K562 (cell line): Measurements from ENCODE around the gene ARAP1. TPM values are rescaled to one million over a fixed set of nuclear protein-coding genes. Genes with fewer than 3 reads are reported as not detected.

Source experiments
- ATAC-seq: fragments of 200-7000 bp; cut with Tn5 transposase; 3 replicates; pipeline ENCODE4 v1.9.1; 2020; ENCODE audit warnings: moderate library complexity
- BruUV-seq: library from RNA; stranded (reverse); fragments of 400-500 nt; replicated peaks from 2 replicates; lab custom pipeline; 2021; lab: Mats Ljungman, UMichigan
- CTCF ChIA-PET: fragments of 300-600 bp; formaldehyde crosslinking; extraction: SDS; loops from one replicate; lab custom pipeline; 2021; ENCODE audit warnings: low intra/inter-chr PET ratio; lab: Yijun Ruan, JAX
- POLR2A ChIA-PET: fragments of 300-600, 350-650 bp; sonication (Branson Sonifier 250); formaldehyde crosslinking; extraction: SDS; loops from one replicate; lab custom pipeline; 2021; ENCODE audit warnings: antibody characterized with exemption, inconsistent platforms; lab: Yijun Ruan, JAX
- DNase-seq, 4 experiments: peaks; one replicate each; pipeline versions ENCODE4 v3.0.0 to v3.0.0-alpha.2; 2011 to 2018; ENCODE audit warnings: low spot score in 3 of 4, mixed read lengths in 3 of 4; ENCODE audit errors: extremely low read depth in 1 of 4
- FAIRE-seq: peaks from 2 replicates; lab custom pipeline; 2011; peaks lifted over from hg19 to GRCh38; lab: Jason Lieb, UNC
- H2AFZ ChIP-seq: 2 replicates; pipeline ENCODE4 v1.6.0; 2011; ENCODE audit warnings: low read depth, low read length, control low read depth, inconsistent platforms
- H3K27ac ChIP-seq: fragments of 200-600 bp; 3 replicates; pipeline ENCODE4 v1.8.0; 2011; ENCODE audit warnings: low read depth, mild to moderate bottlenecking, control low read depth, inconsistent platforms, low read length, moderate library complexity, mixed read lengths; ENCODE audit errors: extremely low read depth
- H3K27me3 ChIP-seq, 2 experiments: fragments of 300-600 bp in 1 of 2; 2 replicates in 1 of 2; 3 replicates in 1 of 2; pipeline versions ENCODE4 v1.6.0 to v1.8.0; 2011; ENCODE audit warnings: inconsistent platforms in 2 of 2, low read length in 2 of 2, mild to moderate bottlenecking in 1 of 2, mixed read lengths in 1 of 2, moderate library complexity in 1 of 2; ENCODE audit not compliant: control insufficient read depth in 2 of 2, insufficient read depth in 2 of 2
- H3K36me3 ChIP-seq: fragments of 300-600 bp; 3 replicates; pipeline ENCODE4 v1.8.0; 2011; ENCODE audit warnings: mild to moderate bottlenecking, low read length, inconsistent platforms; ENCODE audit not compliant: control insufficient read depth, insufficient read depth
- H3K4me1 ChIP-seq, 2 experiments: fragments of 200-600 bp in 1 of 2; replicated peaks in 1 of 2; 2 replicates in 1 of 2; 3 replicates in 1 of 2; pipeline versions ENCODE4 v1.5.1 to v1.8.0; 2011; ENCODE audit warnings: inconsistent platforms in 2 of 2, low read length in 2 of 2, mild to moderate bottlenecking in 1 of 2, mixed read lengths in 1 of 2, moderate library complexity in 1 of 2; ENCODE audit not compliant: control insufficient read depth in 2 of 2, insufficient read depth in 2 of 2
- H3K4me2 ChIP-seq: 2 replicates; pipeline ENCODE4 v1.6.1; 2011; ENCODE audit warnings: low read length, control low read depth, inconsistent platforms, mixed read lengths; ENCODE audit not compliant: insufficient read depth
- H3K4me3 ChIP-seq: fragments of 200-600 bp; sonication (generic), shearing (Covaris generic); 2 replicates; pipeline ENCODE4 v1.5.1; 2016; ENCODE audit warnings: control low read depth, inconsistent platforms
- H3K79me2 ChIP-seq: fragments of 200-600 bp; 3 replicates; pipeline ENCODE4 v1.8.0; 2011; ENCODE audit warnings: low read length, inconsistent platforms; ENCODE audit not compliant: control insufficient read depth, insufficient read depth
- H3K9ac ChIP-seq, 2 experiments: 2 replicates each; pipeline versions ENCODE4 v1.6.0 to v1.6.1; 2011; ENCODE audit warnings: low read depth in 2 of 2, low read length in 2 of 2, control low read depth in 1 of 2, inconsistent platforms in 1 of 2, mild to moderate bottlenecking in 1 of 2, mixed read lengths in 1 of 2; ENCODE audit not compliant: insufficient read depth in 1 of 2
- H3K9me1 ChIP-seq: one replicate; pipeline ENCODE4 v1.6.0; 2011; ENCODE audit warnings: inconsistent platforms, mild to moderate bottlenecking, low read length, moderate library complexity; ENCODE audit not compliant: control insufficient read depth, insufficient read depth
- H3K9me3 ChIP-seq: replicated peaks from 2 replicates; pipeline ENCODE4 v1.5.1; 2011; ENCODE audit warnings: low read depth, low read length, inconsistent platforms; ENCODE audit not compliant: control insufficient read depth, insufficient read depth
- H4K20me1 ChIP-seq: replicated peaks from 2 replicates; pipeline ENCODE4 v1.6.1; 2011; ENCODE audit warnings: low read length, inconsistent platforms, mixed read lengths; ENCODE audit not compliant: control insufficient read depth, insufficient read depth
- ATF1 ChIP-seq, 2 experiments: fragments of 450-650 bp in 1 of 2; IDR thresholded peaks; 2 replicates each; pipeline ENCODE4 v1.6.1; 2016; ENCODE audit warnings: missing compliant biosample characterization in 1 of 2, missing genetic modification characterization in 1 of 2
- NEUROD1 ChIP-seq: fragments of 150-350 bp; IDR thresholded peaks from 2 replicates; pipeline ENCODE4 v1.6.1; 2014; ENCODE audit warnings: borderline replicate concordance, low read length, low read depth; ENCODE audit not compliant: partially characterized antibody
- RBM25 ChIP-seq: fragments of 200-400 bp; formaldehyde crosslinking; IDR thresholded peaks from 2 replicates; pipeline ENCODE4 v1.6.1; 2018; ENCODE audit warnings: low read length, low read depth, moderate library complexity; ENCODE audit not compliant: severe bottlenecking
- ZFP36 ChIP-seq: fragments of 150-350 bp; IDR thresholded peaks from 2 replicates; pipeline ENCODE4 v1.6.1; 2018; ENCODE audit warnings: low read length, low read depth; ENCODE audit not compliant: partially characterized antibody
- ZNF431 ChIP-seq: sonication (generic); formaldehyde crosslinking; IDR thresholded peaks from 2 replicates; pipeline ENCODE4 v1.8.0; 2022; ENCODE audit warnings: mild to moderate bottlenecking, missing genetic modification reagents
- ZNF436 ChIP-seq: fragments of 250-450, 450-650 bp; sonication (Bioruptor Pico); formaldehyde crosslinking; IDR thresholded peaks from 2 replicates; pipeline ENCODE4 v1.7.0; 2020; ENCODE audit warnings: mild to moderate bottlenecking
- WGBS: fragments of 100-300 bp; shearing (Covaris generic); methylation state at CpG from one replicate; pipeline ENCODE4 v1.1.6; 2016; ENCODE audit warnings: low coverage, mixed read lengths; ENCODE audit not compliant: insufficient coverage; ENCODE audit errors: missing lambda C conversion rate; 5-methylcytosine and 5-hydroxymethylcytosine counted together
- in situ Hi-C: fragments of 300-500 bp; cut with MboI; formaldehyde crosslinking; loops from 4 replicates; pipeline ENCODE4 v1.15.0; 2018; ENCODE audit warnings: inconsistent platforms, mixed read lengths
- intact Hi-C: fragments of 100-400 bp; cut with micrococcal nuclease; formaldehyde crosslinking; loops from 2 replicates; pipeline ENCODE4 v1.14.2; 2022
- polyA plus RNA-seq, 8 experiments: library from polyadenylated mRNA; depleted of rRNA in 4 of 8; stranded (reverse) in 5 of 8; unstranded in 3 of 8; fragments of >200 nt; fragmentation: Nextera tagmentation in 2 of 8; fragmentation: Illumina TruSeq in 1 of 8; extraction: Ambion mirVana in 2 of 8; extraction: Trizol in 1 of 8; gene quantifications; 2 replicates each; pipeline versions ENCODE4 v1.2.1 to v1.2.3, GENCODE V29; 2011 to 2014; ENCODE audit warnings: inconsistent platforms in 1 of 8, missing spikeins in 1 of 8
- total RNA-seq, 7 experiments: library from RNA; depleted of rRNA in 6 of 7; stranded (reverse); fragments of >200 nt in 6 of 7; fragmentation: Illumina TruSeq in 2 of 7; extraction: Trizol in 2 of 7; gene quantifications; 2 replicates each; pipeline versions ENCODE4 v1.2.1 to v1.2.3, GENCODE V29; 2011 to 2021; ENCODE audit warnings: low replicate concordance in 1 of 7
- TF ChIP-seq, protein P1 (sequence below): fragments of 450-650 bp; IDR thresholded peaks from 2 replicates; pipeline ENCODE4 v1.6.1; 2016
- TF ChIP-seq, protein P2 (sequence below): IDR thresholded peaks from 2 replicates; pipeline ENCODE4 v1.6.1; 2011; ENCODE audit warnings: borderline replicate concordance, low read depth, mild to moderate bottlenecking, moderate library complexity, low read length; ENCODE audit not compliant: insufficient read depth, poor library complexity, severe bottlenecking

Gene ARAP1
- total and polyA plus RNA-seq, 9 of the 15 experiments (the other 6 are each of a cell fraction or from before 2014, with no cell fraction given): 0.23 to 67.0 (median 24.6) TPM

DNA sequence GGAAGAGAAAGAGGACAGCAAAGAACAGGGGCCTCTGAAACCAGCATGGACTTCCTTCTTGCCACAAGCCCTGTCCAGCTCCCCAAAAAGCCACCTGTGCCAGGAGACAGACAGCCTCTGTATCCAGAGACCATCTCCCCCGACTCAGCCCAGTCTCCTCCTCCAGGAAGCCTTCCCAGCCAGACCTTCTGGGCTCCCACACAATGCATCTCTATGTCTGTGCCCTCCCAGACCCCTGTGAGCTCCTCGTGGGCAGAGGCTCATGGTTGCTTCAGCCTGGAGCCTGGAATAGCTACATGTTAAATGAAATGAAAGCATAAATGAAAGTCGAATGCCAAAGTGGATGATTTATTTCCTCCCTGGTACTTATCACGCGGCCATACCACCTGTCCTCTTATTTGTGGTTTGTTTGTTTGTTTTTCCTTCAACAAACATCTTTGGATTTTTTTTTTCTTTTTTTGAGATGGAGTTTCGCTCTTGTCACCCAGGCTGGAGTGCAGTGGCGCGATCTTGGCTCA is 7.3 kb upstream of the ARAP1 start:
- Histone ChIP-seq H3K9ac (peak overlapping the region; percentile 27 to 28; a peak in 3 of 4 replicates), H3K4me3 (no peak overlapping the region), H3K4me2 (peak overlapping the region; percentile 66; the same call in 1 of the 2 replicates), H3K9me3 (no peaks in the 10 kb centered on the region), H3K4me1 (peaks cover 19 to 38% of the 10 kb centered on the region in 2 experiments), H3K27ac (peak overlapping the region; percentile 62; the same call in 2 of the 3 replicates), H3K36me3 (peaks cover 19% of the 10 kb centered on the region; the same call in 2 of the 3 replicates), H4K20me1 (no peaks in the 10 kb centered on the region), H3K9me1 (no peaks in the 10 kb centered on the region), H3K79me2 (no peaks in the 10 kb centered on the region), H2AFZ (peak overlapping the region; percentile 56), H3K27me3 (no peaks in the 10 kb centered on the region)
- in situ Hi-C loops: no loop called here
- ChIA-PET CTCF (no interaction called here), POLR2A (interaction anchor here (0.6 to 3.0 kb wide), 4 partner anchors 8 to 35 kb away, joined by 3 to 18 read pairs (median 8); no protein-coding TSS in a partner anchor)
- FAIRE-seq (peak; percentile 65), DNase-seq (no peak), ATAC-seq (no peak)
- BruUV-seq: no TSS peak
- intact Hi-C loops: no loop called here
- 49% methylated on average over 5 of the region's 8 CpGs for WGBS
- TF ChIP-seq RBM25 (peak; percentile 15), ZFP36 (peak; percentile 92), NEUROD1 (peak; percentile 5), ZNF431 (CRISPR knock-in tag) (no peak), ZNF436 (CRISPR knock-in tag) (0 out of 2 replicates have a peak, but pooled peaks have one; percentile 42), ATF1 (CRISPR knock-in tag; IDR thresholded peaks at IDR 0.05) (no peak), ATF1 (tag; IDR thresholded peaks at IDR 0.05) (peak; percentile 56)
- TF ChIP-seq, protein P1, sequence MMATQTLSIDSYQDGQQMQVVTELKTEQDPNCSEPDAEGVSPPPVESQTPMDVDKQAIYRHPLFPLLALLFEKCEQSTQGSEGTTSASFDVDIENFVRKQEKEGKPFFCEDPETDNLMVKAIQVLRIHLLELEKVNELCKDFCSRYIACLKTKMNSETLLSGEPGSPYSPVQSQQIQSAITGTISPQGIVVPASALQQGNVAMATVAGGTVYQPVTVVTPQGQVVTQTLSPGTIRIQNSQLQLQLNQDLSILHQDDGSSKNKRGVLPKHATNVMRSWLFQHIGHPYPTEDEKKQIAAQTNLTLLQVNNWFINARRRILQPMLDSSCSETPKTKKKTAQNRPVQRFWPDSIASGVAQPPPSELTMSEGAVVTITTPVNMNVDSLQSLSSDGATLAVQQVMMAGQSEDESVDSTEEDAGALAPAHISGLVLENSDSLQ: peak; percentile 15; the same call in 1 of the 2 replicates
- TF ChIP-seq, protein P2, sequence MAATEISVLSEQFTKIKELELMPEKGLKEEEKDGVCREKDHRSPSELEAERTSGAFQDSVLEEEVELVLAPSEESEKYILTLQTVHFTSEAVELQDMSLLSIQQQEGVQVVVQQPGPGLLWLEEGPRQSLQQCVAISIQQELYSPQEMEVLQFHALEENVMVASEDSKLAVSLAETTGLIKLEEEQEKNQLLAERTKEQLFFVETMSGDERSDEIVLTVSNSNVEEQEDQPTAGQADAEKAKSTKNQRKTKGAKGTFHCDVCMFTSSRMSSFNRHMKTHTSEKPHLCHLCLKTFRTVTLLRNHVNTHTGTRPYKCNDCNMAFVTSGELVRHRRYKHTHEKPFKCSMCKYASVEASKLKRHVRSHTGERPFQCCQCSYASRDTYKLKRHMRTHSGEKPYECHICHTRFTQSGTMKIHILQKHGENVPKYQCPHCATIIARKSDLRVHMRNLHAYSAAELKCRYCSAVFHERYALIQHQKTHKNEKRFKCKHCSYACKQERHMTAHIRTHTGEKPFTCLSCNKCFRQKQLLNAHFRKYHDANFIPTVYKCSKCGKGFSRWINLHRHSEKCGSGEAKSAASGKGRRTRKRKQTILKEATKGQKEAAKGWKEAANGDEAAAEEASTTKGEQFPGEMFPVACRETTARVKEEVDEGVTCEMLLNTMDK: no peak
